GM18526 (cell line): ENCODE measurements around the gene CLEC16A.

Source experiments
- POLR2A ChIP-seq: IDR thresholded peaks from 3 replicates; pipeline ENCODE4 v1.6.1; 2011; ENCODE audit not compliant: insufficient read length; ENCODE audit errors: extremely low read depth

The CLEC16A gene

GRCh38 chr16:11114366-11115164 is 170.2 kb downstream of the CLEC16A start:
- no peak for TF ChIP-seq POLR2A

GRCh38 chr16:11117576-11118211 is 173.3 kb downstream of the CLEC16A start:
- TF ChIP-seq POLR2A: no peak

GRCh38 chr16:11118479-11118878 is 174.1 kb downstream of the CLEC16A start:
- TF ChIP-seq POLR2A: no peak

- TF ChIP-seq POLR2A: no peak
Observed at GRCh38 chr16:11121083-11121608, 176.8 kb downstream of the CLEC16A start.

- no peak for TF ChIP-seq POLR2A
Observed at GRCh38 chr16:11121914-11122692, 177.7 kb downstream of the CLEC16A start.

GRCh38 chr16:11123666-11124065 is 179.3 kb downstream of the CLEC16A start:
- TF ChIP-seq POLR2A: no peak

- no peak for TF ChIP-seq POLR2A
Observed at GRCh38 chr16:11125936-11126335, 181.6 kb downstream of the CLEC16A start.

- TF ChIP-seq POLR2A: no peak
Observed at GRCh38 chr16:11126399-11127054, 182.2 kb downstream of the CLEC16A start.

GRCh38 chr16:11127610-11128195 is 183.3 kb downstream of the CLEC16A start:
- TF ChIP-seq POLR2A: no peak

GRCh38 chr16:11128211-11129141 is 184.1 kb downstream of the CLEC16A start:
- no peak for TF ChIP-seq POLR2A

- TF ChIP-seq POLR2A: no peak
Observed at GRCh38 chr16:11129378-11129781, 185.0 kb downstream of the CLEC16A start.

- no peak for TF ChIP-seq POLR2A
Observed at GRCh38 chr16:11130978-11131665, 186.8 kb downstream of the CLEC16A start.

GRCh38 chr16:11131706-11132105 is 187.3 kb downstream of the CLEC16A start:
- no peak for TF ChIP-seq POLR2A
